Measurements from ENCODE around the gene RASAL3.

Gene RASAL3

DNA sequence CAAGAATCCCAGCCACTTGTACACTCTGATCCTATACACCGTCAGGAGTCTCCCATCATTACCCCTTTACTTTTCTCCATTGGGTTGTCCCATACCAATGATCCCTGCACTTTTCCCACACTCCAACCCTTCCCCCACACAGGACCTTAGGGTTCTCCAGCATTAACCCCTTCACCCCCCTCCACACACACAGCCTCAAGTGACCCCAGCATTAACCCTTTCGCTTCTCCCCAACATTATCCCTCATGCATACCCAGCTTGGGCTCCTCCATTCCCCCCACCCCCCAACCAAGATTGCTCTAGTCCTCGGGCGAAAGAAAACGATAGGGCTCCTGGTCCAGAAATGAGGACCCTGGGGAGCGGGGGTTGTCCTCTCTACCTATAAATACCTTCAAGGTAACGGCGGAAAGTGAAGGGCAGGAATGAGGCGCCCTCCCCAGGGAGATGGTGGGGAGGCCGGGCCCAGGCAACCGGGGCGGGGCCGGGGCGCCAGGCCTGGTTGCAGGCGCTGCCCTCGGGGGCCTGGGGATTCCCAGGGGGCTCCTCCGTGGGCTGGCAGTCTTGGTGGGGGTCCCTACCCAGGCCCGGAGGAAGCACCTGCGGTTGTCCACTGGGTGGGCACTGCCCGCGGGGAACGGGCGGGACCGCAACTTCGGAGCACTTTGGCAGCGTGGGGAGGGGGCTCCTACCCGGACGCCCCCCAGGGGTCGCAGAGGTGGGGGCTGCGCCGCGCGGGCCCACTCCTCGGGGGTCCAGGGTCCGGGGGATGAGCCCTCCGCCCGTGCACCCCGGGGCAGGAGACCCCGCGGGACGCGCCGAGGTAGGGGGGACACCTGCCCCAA is 15.3 kb downstream of the RASAL3 start:
- DNase-seq: peak; percentile 43

DNA sequence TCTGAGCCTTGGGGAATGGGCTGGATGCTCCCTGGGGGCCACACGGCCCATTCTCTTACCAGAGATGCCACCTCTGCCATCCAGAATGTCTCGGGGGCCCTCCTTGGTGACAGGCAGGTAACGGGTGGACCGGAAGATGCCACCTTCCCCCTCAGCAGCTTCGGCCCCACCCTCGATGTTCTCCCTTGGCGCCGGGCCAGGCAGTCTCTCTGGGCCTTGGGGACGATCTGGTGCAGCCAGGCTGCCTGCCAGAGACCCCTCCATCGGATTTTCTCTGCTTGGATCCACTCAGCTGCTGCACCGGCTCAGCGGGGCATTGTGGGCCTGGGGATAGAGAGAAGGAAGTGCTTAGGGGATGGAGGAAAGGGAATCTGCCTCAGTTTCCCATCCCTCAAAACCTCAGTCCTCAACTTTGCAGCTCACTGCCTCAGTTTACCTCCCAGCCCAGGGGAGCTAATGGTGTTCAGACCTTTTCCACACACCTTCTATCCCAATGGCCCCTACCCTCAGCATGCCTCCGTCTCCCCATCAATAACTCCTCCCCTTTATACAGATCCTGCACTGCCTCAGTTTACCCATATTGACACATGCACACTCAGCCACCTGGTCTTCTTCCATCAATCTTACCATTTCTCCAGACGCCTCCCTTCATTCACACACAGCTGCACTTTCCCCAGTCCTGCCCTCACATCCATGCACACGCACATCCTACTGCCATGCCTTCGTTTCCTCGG is 16.1 kb downstream of the RASAL3 start:
- DNase-seq: no peak

DNA sequence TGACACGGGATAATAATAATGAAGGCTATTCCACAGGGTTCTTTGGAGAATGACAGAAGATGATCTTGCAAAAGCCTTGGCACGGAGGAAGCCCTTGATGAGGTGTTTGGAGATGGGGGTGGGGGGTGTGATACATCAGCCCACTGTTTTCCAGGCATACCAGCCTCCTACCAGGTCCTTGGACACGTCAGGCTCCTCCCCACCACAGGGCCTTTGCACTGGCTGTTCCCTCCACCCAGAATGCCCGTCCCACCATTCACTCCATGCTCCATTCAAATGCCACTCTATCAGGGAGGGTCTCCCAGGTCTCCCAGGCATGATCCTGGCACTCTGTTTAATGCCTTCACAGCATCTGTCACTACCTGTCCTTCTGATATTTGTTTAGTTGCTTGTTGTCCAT is 17.3 kb downstream of the RASAL3 start:
- DNase-seq: no peak

DNA sequence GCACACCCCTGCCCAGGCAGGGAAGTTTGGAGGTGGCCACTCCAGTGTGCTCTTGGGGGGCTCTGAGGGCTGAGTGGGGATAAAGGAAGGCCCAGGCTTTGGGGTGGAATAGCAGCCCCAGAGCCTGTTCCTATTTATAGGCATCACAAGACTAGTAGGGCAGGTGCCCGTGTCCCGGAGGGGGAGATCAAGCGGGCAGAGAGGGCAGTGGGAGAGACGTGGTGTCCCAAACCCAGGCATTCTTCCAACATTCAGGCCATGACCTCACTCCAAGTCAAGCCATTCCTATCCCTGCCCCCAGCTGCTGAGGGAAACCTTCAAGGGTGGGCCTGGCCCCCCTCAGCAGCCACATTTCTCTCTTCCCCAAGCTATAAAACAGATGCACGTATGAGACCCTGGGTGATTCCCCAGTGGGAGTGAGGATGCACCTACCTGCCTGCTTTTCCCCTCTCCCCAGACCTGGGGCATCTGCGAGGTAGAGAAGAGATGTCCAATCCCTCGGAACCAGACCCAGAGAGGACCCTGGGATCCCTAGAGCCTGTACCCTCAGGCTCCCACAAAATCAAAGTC is 18.5 kb downstream of the RASAL3 start:
- DNase-seq: no peak

DNA sequence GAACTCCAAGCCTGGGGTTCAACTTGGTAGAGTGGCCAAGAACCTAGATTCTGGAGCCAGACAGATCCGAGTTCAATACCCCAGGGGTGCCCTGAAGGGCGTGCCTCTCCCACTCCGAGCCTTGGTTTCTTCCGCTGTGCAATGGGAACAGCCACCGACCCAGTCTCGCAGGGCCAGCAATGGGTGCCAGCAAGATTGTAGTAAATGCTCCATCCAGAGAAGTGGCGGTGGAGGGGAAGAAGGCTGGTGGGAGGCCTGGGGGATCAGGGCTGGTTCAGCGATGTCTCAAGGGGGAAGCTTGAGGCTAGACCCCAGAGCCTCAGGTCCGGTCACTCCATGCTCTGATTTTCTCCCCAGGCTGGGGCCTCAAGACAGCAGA is 19.1 kb downstream of the RASAL3 start:
- DNase-seq: no peak

DNA sequence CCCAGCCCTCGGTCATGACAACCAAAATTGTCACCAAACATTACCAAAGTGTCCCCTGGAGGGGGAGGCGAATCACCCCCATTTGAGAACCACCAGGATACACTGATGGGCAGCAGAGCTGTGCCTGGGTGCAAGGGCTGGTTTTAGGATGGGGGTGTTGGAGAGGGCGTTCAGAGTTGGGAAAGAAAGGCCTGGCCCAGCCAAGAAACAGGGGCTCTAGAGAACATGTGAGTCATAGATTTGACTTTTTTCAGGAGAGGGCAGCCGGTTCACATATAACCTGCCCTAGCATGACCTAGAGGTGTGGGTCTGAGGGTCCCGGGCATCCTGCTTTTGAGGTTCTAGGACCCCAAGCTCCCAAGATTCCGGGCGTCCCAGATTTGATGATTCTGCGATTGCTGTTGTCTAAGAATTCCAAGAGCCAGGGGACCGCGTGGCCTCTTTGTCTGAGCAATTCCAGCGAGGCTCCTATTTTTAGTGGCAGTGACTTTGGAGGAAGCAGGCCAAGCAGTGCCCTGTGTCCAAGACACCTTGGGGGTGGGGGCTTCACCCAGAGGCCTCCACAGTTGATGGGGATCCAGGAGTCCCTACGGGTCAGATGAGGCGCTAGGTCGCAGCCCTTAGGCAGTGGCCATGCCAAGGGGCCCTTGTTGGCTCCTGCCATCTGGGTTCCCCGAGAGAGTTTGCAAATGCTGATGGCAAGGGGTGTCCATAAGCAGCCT is 19.7 kb downstream of the RASAL3 start:
- no peak for DNase-seq

DNA sequence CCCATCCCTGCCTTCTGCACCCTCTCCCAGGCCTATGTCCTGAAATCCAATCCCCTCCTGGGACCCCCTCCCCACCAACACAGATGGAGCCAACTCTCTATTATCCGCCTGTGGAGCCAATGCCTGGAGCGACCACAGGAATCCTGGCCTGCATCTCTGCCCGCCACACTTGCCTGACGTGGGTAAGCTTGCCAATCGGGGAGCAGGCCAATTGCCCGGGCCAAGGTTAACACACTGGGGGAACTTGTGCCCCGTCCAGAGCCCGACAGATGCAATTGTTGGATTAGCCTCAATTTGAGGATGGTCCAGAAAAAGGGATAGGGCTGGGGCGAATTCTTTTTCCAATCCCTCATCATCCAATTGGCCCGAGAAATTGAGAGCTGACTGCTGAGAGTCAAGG is 20.5 kb downstream of the RASAL3 start:
- no peak for DNase-seq

DNA sequence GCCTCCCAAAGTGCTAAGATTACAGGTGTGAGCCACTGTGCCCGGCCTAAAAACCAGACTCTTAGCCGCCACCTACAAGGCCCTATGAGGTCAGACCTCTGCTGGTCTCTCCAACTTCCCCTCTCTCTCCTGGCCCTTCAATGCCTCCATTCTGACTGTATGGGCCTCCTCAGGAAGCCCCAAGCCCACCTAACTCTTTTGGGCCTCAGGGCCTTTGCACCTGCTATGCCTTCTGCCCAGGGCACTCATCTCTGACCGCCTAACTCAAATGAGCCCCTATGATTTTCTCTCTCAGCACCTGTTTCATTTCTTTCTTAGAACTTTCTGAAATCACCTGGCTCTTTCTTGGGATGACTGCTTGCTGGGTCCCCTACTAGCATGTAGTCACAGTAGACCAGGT is 21.0 kb downstream of the RASAL3 start:
- no peak for DNase-seq

DNA sequence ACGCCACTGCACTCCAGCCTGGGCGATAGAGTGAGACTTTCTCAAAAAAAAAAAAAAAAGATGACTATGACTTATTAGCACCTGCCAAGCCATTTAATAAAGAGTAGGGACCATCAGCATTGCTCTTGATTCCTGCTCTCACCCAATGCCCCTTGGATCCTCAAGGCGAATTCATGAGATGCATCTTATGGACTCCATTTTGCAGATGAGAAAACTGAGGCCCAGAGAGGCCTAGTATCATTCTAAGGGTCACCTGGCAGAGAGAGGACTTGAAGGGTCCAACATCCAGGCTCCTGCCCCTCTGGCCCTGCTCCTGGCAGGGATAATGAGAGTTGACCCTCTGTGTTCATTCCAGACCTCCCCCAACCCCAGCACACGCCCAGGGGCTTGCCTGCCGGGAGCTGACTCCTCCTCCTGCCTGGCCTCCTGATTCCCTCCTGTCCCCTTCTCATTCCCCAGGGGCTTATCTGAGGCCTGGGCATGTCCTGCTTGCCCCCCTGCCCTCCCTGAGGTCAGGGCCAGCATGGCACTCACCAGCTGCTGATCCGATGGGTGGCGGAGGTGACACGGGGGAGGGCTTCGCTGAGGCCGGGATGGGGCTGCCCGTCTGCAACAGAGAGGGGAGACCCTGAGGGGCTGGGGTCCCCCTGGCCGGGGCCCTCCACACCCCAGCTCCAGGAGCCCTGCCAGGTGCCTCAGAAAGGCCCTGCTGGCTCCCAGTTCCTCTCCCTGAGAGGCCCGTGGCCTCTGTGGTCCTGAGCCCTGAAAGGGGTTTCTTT is 22.0 kb downstream of the RASAL3 start:
- no peak for DNase-seq

DNA sequence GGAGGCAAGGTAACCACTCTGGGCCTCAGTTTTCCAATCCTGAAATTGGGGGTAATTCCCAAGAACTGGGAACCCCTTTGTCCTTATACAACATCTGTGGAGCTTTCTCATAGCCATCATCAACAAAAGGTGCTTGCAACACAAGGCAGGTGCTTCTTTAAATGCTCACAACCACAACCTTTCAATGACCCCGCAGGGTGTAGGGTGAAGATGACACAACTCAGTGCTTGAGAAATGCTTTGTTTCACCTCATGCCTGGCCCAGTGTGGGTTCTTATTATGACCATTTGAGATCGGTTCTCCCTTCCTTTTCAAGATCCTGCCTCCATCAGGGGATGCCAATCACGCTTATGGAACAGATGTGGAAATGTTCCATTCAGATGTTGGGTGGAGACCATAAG is 23.0 kb downstream of the RASAL3 start:
- no peak for DNase-seq

DNA sequence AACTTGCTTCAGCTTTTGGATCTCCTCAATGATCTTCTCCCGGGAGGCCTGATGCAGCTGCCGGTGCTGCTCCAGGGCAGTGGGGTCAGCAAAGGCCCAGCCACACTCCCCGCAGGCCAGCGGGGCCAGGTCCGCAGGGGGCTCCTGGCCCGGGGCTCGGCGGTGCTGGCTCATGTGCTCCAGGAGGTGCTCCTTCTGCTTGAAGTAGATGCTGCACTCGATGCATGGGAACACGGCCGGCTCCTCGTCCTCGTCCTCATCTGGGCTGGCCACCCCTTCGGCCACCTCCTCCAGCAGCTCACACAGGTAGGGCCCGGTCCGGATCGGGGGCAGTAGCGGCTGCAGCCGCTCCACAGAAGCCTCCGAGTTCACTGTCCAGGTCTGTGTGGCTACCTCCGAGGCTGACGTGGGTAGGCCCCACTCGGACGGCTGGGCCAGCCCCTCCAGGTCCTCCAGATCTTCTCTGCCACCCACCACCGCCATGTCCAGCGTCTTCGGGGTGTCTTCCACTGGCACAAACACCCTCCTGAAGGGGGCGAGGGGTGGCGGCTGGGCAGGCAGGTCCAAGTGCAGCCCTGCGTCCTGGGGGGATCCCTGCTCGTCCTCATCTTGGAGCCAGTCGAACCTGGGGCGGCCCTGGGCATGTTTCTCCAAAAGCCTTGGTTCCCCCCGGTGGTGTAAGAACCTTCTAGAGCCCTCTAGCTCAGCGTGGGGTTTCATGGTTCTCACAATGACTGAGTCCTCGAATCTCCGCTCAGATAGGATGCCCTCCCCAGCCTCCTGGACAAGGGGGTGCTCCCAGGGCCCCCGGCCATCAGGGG is 24.3 kb downstream of the RASAL3 start:
- DNase-seq: no peak

DNA sequence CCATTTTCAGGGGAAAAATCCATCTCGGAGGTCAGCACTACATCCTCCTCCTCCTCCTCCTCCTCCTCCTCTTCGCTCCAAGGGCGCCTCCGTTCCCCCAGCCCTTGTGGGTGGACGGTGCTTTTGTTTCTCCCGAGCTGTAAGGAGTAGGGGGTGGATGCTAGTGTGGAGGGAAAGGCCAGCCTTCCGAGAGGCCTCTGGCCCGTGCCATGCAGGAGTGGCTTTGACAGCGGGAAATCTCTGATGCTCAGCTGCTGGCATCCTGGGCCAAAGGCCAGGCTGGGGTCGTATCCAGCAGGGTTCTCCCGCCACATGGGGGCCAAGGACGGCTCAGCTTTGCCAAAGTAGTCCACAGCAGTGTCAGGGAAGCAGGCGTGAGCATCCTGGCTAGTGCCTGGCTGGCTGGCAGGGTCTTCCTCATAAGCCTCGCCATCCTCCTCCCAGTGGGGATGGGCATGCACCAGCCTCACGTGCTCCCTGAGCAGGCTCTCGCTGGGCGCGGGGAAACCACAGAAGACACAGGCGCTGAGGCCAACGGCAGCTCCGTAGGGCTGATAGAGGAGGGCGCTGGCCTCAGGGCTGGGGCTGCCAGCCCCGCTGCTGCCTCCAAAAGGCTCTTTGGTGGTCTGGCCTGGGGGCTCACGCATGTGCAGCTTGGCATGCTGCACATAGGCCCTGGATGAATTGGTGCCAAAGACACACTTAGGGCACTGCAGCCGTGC is 25.1 kb downstream of the RASAL3 start:
- DNase-seq: no peak

DNA sequence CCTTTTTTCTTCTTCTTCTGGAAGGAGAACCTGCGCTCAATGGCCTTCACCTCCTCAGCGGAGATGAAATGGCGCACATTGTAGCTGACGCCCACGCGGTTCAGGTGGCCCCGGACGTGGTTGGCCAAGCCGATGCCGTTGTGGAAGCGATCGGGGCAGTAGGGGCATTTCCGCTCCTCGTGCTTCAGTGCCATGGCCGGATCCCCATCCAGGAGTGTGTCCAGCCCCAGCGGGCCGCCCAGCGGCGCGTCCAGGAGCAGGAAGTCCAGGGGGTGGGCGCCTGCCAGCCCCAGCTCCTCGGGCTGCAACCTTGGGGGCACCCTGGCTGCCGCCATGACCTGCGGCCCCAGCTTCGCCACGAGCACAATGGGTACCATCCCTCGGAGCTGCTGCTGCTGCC is 25.8 kb downstream of the RASAL3 start:
- DNase-seq: no peak

DNA sequence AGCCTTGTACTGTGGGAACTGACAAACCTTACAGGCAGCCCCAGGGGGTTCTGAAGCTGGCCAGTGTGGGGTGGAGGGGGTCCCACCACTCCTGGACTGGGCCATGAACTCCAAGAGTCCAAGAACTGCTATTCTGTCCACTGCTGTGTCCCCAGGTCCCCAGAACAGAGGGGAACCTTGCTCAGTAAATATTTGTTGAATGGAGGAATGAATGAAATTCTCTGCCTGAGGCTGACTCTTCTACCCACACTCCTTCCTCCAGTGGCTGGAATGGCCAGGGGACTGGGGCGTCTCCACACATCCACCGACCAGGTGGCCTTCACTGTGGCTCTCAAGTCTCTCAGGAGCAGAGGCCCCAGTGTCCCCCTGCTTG is 26.2 kb downstream of the RASAL3 start:
- no peak for DNase-seq

DNA sequence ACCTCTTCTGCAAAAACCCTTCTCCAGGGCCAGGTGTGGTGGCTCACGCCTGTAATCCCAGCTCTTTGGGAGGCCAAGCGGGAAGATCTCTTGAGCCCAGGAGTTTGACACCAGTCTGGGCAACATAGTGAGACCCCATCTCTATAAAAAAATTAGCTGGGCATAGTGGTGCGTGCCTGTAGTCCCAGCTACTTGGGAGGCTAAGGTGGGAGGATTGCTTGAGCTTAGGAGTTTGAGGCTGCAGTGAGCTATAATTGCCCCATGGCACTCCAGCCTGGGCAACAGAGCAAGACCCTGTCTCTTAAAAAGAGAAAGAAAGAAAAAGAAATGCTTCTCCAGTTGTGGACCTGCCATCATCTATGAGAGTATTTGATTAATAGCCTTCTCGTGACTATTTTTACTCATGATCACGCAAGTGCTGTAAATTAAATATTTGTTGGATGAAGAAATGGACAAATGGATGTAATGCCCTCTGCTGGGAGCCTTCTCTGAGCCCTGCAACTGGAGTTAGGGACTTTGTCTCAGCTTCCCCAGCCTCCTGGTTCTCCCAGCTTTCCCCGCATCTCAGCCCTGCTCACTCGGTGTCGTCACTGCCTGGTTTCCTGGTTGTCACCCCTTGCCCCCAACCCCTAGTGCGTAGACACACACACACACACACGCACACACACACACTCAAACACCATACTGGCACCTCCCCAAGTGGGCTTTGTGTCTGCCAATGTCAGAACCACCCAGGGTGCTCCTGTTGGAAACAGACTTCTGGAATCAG is 26.8 kb downstream of the RASAL3 start:
- DNase-seq: no peak

DNA sequence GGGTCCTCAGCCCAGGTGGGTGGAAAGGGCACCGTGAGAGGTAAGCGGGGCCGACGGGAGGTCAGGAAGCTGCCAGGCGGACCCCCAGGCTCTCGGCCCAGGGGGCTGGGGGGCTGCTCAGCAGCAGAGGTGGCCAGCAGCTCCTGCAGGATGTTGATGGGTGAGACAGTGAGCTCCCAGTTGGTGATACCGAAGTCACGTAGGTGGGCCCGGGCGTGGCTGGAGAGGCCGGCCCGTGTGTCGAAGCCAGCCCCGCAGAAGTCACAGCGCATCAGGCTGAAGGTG is 27.6 kb downstream of the RASAL3 start:
- no peak for DNase-seq

DNA sequence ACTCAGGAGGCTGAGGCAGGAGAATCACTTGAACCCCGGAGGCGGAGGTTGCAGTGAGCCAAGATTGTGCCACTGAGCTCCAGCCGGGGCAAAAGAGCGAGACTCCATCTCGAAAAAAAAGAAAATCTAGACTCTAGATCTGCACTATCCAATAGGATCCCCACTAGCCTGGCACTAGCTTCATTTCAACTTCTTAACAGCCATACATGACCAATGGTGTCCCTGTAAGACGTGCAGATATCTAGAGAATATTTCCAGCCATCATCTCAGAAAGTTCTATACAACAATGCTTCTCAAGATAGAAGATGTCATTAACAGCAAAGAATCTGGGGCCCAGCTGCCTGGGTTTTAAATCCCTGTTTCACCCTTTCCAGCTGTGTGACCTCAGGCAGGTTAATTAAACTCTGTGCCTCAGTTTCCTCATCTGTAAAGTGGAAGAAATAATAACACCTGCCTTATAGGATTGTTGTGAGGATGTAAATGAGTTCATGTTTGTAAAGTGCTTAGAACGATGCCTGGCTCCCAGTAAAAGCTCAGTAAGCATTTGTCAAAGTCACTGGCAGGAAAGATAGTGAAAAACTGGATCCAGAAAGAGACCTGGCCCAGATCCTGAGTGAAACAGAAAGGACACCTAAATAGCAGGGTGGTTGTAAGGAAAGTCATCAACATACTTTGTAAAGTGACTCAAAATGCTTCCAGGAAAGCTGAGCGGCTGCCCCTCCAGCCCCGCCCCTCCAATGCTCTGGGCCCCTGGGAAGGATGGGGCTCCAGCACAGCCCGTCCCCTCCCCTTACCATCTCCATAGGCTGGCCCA is 28.1 kb downstream of the RASAL3 start:
- DNase-seq: no peak

DNA sequence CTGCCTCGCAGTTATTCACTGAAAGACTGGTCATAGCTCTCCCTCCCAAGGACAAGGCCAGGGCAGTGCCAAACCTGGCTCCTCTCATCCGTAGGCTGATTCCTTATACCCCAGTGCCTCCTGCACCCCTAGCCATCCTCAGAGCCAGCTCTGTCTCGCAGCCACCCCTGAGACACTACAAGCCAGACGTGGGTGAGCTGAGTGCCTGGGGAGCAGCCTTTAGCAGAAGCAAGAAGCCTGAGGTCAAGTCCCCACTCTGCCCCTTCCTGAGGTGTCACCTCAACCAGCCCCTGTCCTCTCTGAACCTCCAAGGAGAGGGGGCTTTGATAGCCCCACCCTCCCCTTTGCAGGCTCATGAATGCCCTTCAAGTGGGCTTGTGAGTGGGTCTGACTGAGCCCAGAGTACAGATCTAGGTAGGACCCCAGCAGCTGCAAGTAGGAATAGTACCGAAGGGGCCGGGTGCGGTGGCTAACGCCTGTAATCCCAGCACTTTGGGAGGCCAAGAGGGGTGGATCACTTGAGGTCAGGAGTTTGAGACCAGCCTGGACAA is 30.8 kb downstream of the RASAL3 start:
- DNase-seq: no peak
